Measurements from ENCODE around the gene SGK1.
"Not testable (repeated sequence)": the region's sequence is repeated elsewhere in the genome, so short reads cannot be mapped to it uniquely, and the experiment has no call there.

The SGK1 gene

DNA sequence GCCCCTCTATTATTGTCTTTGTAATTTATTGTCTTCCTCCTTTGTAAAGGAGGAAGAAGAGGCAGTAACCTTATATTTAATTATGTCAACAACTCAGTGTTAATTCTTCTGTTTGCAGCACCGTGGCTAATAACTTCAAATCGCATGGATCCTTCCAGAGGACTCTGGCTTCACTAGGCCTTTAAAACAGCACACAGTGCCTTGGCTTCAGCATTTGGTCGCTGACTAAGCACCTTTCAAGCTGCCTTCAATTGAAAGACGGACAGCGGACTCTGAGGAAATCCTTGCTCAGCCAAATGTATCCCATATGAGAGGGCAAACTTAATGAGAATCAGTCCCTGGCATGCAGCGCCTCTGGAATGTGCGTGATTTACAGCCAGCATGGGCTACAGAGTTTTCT is 64.2 kb downstream of the SGK1 start:
- DNase-seq (ENCODE audit: low read depth) = no peak

DNA sequence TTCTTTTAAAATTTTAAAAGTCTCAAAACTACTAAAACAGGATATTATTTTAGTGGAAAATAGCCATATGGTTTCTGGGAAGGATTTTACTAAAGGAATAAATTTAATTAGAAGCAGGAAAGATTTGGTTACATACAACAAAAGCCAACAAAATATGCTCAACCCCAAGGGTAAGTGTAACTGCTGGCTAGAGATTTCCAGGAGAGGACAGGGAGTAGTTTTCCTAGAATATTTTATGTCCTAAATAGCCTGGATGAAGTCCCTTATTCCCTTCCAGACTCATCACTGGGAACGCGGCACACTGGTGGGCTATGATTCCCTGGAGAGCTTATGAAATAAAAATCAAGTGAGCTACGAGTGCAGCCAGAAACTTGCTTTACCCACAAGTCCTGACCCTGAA is 66.6 kb downstream of the SGK1 start:
- no peak for DNase-seq (ENCODE audit: low read depth)

DNA sequence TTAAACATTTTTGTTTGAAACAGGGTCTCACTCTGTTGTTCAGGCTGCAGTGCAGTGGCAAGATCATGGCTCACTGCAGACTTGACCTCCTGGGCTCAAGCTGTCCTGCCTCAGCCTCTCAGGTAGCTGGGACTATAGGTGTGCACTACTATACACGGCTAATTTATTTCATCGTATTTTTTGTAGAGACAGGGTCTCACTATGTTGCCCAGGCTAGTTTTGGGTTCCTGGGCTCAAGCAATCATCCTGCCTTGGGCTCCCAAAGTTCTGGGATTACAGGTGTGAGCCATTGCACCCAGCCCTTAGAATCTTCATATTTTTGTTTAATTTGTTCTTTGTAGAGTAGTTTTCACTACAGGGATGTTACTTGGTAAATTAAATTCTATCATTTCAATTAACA is 67.1 kb downstream of the SGK1 start:
- DNase-seq (ENCODE audit: low read depth) = no peak

GRCh38 chr6:134249759-134250602 is 67.9 kb downstream of the SGK1 start:
- DNase-seq (ENCODE audit: low read depth) = no peak

- no peak for DNase-seq (ENCODE audit: low read depth)
Observed at GRCh38 chr6:134249239-134249758, 68.6 kb downstream of the SGK1 start.

DNA sequence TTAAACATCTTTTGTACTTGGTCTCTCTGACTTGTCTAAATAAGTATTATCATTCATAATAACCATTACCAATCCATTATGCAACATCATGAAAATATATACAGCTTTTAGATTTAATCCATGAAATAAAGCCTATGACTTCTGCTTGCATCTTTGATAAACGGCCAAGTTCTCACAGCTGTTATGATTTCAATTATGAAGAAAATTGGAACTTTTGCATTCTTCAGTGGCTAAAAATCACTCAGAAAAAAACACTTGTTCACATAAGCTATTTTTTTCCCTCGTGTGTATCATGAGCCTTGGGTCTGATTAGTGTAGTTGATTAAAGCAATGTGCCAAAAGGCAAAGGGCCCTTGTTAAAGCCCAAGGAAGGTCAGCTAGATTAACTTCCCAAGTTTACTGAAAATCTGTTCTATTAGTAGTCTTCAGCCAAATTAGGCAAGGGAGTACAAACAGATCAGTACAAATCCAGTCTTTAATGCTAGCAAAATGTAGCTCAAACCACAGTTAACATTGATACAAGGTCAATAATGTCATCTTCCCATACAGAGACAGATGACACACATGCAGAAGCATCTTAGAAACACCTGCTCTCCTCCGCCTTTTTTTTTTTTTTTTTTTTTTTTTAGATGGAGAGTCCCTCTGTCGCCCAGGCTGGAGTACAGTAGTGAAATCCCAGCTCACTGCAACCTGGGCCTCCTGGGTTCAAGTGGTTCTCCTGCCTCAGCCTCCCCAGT is 69.9 kb downstream of the SGK1 start:
- DNase-seq (ENCODE audit: low read depth) = no peak

GRCh38 chr6:134247231-134247833 is 70.6 kb downstream of the SGK1 start:
- peak; percentile 43 for DNase-seq (ENCODE audit: low read depth)

- no peak for DNase-seq (ENCODE audit: low read depth)
Observed at GRCh38 chr6:134245706-134246105, 72.2 kb downstream of the SGK1 start.

DNA sequence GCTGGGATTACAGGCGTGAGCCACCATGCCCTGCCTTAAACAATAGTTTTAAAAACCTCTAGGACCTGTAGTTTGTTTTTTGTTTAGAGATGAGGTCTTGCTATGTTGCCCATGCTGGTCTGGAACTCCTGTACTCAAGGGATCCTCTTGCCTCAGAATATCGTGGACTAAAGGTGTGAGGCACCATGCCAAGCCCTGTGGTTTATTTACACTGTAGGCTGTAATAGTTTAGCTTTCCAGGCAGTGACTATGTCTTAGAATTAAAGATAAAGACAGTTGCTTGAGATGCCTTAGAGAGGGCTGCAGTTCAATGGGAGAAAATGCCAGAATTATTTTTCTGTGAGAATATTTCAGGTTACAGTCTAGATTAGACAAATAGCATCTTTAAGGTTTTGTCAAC is 72.9 kb downstream of the SGK1 start:
- DNase-seq (ENCODE audit: low read depth) = no peak

- DNase-seq (ENCODE audit: low read depth) = peak; percentile 66
Observed at GRCh38 chr6:134240665-134241431, 77.1 kb downstream of the SGK1 start.

GRCh38 chr6:134238960-134239795 is 78.7 kb downstream of the SGK1 start:
- no peak for DNase-seq (ENCODE audit: low read depth)

- DNase-seq (ENCODE audit: low read depth) = no peak
Observed at GRCh38 chr6:134238006-134238405, 79.9 kb downstream of the SGK1 start.

DNA sequence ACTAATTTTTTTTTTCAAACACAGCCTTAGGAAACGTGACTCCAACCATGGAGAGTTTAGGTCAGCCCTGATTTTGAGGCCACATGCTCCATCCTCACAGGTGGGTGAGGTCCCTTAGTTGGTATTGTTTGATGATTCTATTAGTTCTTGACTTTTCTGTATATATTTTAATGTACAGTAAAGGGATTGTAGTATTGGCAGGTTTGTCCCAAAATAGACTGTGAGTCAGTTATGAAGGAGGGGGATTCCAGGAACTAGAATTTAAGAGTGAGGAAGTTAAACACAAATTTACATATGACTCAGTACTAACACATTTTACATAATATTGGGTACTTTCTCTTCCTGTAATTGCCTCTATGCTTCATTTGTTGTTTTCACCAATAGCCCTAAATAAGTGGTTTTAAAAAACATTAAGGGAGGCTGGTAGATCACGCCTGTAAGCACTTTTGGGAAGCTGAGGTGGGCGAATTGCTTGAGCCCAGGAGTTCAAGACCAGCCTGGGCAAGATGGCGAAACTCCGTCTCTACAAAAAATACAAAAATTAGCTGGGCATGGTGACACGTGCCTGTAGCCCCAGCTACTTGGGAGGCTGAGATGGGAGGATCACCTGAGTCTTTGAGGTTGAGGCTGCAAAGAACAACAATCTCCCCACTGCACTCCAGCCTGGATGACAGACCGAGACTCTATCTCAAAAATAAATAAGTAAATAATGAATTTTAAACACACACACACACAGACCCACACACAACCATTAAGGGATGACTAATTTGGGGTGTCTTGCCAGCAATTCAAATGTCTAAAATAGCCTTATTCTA is 81.8 kb downstream of the SGK1 start:
- DNase-seq (ENCODE audit: low read depth) = no peak

DNA sequence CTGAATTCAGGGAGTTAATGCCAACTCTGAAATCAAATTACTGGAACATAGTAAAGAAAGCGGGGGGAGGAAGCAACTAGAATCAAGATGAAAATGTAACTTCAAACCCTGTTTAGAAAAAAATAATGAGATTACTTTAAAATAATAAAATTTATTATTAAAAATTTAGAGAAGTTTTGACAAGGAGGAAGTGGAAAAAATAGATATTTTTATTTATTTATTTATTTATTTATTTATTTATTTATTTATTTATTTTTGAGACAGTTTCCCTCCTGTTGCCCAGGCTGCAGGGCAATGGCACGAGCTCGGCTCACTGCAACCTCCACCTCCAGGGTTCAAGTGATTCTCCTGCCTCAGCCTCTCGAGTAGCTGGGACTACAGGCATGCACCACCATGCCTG is 82.6 kb downstream of the SGK1 start:
- DNase-seq (ENCODE audit: low read depth) = not testable (repeated sequence)

- no peak for DNase-seq (ENCODE audit: low read depth)
Observed at GRCh38 chr6:134233180-134233955, 84.5 kb downstream of the SGK1 start.

- DNase-seq (ENCODE audit: low read depth) = no peak
Observed at GRCh38 chr6:134230940-134231339, 87.0 kb downstream of the SGK1 start.

DNA sequence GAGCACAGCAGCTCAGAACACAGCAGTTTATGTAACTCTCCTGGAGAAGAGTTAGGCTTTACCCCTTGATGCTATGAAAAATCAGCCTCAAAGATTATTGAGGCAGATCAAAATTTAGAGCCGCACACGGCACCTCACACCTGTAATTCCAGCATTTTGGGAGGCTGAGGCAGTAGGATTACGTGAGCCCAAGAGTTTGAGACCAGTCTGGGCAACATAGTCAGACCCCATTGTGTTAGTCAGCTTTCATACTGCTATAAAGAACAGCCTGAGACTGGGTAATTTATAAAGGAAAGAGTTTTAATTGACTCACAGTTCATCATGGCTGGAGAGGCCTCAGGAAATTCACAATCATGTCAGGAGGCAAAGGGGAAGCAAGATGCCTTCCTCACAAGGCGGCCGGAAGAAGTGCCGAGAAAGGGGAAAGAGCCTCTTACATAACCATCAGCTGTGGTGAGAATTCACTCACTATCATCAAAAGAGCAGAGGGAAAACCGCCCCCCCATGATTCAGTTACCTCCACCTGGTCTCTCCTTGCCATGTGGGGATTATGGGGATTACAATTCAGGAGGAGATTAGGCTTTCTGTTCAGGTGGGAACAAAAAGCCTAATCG is 87.7 kb downstream of the SGK1 start:
- no peak for DNase-seq (ENCODE audit: low read depth)

GRCh38 chr6:134229520-134229919 is 88.4 kb downstream of the SGK1 start:
- DNase-seq (ENCODE audit: low read depth) = no peak
